ENCODE results near the gene ISG20.

DNA sequence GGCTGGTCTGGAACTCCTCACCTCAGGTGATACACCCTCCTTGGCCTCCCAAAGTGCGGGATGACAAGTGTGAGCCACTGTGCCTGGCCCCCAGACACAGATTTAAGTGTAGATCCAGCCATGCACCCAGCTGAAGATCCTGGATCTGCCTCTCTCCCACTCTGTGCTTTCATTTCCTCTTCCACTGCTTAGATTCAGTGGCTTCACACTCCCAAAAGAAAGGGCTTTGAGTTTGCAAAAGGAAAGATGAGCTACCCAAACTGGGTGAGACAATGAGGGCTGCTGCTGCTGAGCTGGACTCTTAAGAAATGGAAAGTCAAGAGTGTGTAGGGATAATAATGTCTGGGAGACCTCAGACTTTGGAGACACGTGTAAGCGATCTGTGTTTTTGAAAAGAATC, 45.5 kb downstream of the ISG20 start:
- TF ChIP-seq, protein P1, sequence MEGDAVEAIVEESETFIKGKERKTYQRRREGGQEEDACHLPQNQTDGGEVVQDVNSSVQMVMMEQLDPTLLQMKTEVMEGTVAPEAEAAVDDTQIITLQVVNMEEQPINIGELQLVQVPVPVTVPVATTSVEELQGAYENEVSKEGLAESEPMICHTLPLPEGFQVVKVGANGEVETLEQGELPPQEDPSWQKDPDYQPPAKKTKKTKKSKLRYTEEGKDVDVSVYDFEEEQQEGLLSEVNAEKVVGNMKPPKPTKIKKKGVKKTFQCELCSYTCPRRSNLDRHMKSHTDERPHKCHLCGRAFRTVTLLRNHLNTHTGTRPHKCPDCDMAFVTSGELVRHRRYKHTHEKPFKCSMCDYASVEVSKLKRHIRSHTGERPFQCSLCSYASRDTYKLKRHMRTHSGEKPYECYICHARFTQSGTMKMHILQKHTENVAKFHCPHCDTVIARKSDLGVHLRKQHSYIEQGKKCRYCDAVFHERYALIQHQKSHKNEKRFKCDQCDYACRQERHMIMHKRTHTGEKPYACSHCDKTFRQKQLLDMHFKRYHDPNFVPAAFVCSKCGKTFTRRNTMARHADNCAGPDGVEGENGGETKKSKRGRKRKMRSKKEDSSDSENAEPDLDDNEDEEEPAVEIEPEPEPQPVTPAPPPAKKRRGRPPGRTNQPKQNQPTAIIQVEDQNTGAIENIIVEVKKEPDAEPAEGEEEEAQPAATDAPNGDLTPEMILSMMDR (optimal IDR thresholded peaks at IDR 0.05 in 1 of 3, IDR thresholded peaks at IDR 0.05 in 1 of 3, conservative IDR thresholded peaks at IDR 0.05 in 1 of 3; ENCODE audit: extremely low read depth in 1 of 3, insufficient read depth in 2 of 3, low read length in 3 of 3), result no peak
- no peak for TF ChIP-seq EZH2 (IDR thresholded peaks at IDR 0.05; ENCODE audit: low read length)

All from keratinocyte (primary cell).